ENCODE data around the gene UNK. TPM values are rescaled to one million over a fixed set of nuclear protein-coding genes. Genes with fewer than 3 reads are reported as not detected.
A peak's percentile ranks its signal among the peaks of the same experiment; 100 is the strongest.
"Not testable (repeated sequence)": the region's sequence is repeated elsewhere in the genome, so short reads cannot be mapped to it uniquely, and the experiment has no call there.

UNK gene
- total RNA-seq, 1 experiment from 2014 or later, result 23.6 TPM

- DNase-seq (ENCODE audit: low spot score), result no peak
Observed at GRCh38 chr17:75753514-75754377, 30.9 kb upstream of the UNK start.

- no peak for DNase-seq (ENCODE audit: low spot score)
Observed at GRCh38 chr17:75754378-75755204, 30.0 kb upstream of the UNK start.

GRCh38 chr17:75755205-75755901, 29.3 kb upstream of the UNK start:
- DNase-seq (ENCODE audit: low spot score), result no peak

GRCh38 chr17:75755990-75756389, 28.6 kb upstream of the UNK start:
- DNase-seq (ENCODE audit: low spot score), result no peak

GRCh38 chr17:75756451-75757085, 28.0 kb upstream of the UNK start:
- no peak for DNase-seq (ENCODE audit: low spot score)

- no peak for DNase-seq (ENCODE audit: low spot score)
Observed at GRCh38 chr17:75757086-75757681, 27.4 kb upstream of the UNK start.

GRCh38 chr17:75758131-75758905, 26.3 kb upstream of the UNK start:
- DNase-seq (ENCODE audit: low spot score), result peak; percentile 29

GRCh38 chr17:75759457-75759856, 25.1 kb upstream of the UNK start:
- DNase-seq (ENCODE audit: low spot score), result no peak

- DNase-seq (ENCODE audit: low spot score), result not testable (repeated sequence)
Observed at GRCh38 chr17:75759978-75760640, 24.5 kb upstream of the UNK start.

- DNase-seq (ENCODE audit: low spot score), result no peak
Observed at GRCh38 chr17:75762513-75763268, 21.9 kb upstream of the UNK start.

GRCh38 chr17:75763269-75763607, 21.4 kb upstream of the UNK start:
- DNase-seq (ENCODE audit: low spot score), result no peak

GRCh38 chr17:75763613-75764416, 20.8 kb upstream of the UNK start:
- DNase-seq (ENCODE audit: low spot score), result no peak

- no peak for DNase-seq (ENCODE audit: low spot score)
Observed at GRCh38 chr17:75764417-75764710, 20.2 kb upstream of the UNK start.

GRCh38 chr17:75764711-75765421, 19.7 kb upstream of the UNK start, which contains the start of gene GALK1:
GALK1 (minus strand) TSS chr17:75765192; CDS start chr17:75765136, 56 bp downstream.
- DNase-seq (ENCODE audit: low spot score), result peak; percentile 77

- DNase-seq (ENCODE audit: low spot score), result no peak
Observed at GRCh38 chr17:75765981-75766380, 18.6 kb upstream of the UNK start.

GRCh38 chr17:75767881-75768280, 16.7 kb upstream of the UNK start:
- DNase-seq (ENCODE audit: low spot score), result no peak

- peak; percentile 47 for DNase-seq (ENCODE audit: low spot score)
Observed at GRCh38 chr17:75769536-75769935, 15.1 kb upstream of the UNK start.
